Esophagus squamous epithelium (tissue), 5 donors: ENCODE results near the gene PGC. TPM values are rescaled to one million over a fixed set of nuclear protein-coding genes. Genes with fewer than 3 reads are reported as not detected.
"Not testable (repeated sequence)": the region's sequence is repeated elsewhere in the genome, so short reads cannot be mapped to it uniquely, and the experiment has no call there.

Source experiments
- DNase-seq: peaks from one replicate; lab custom pipeline; 2025; lab: John Stamatoyannopoulos, UW
- H3K27ac ChIP-seq, 4 donors: fragments of 200-600 bp; sonication (generic); one replicate each; pipeline ENCODE4 v1.5.1; 2016 to 2019; ENCODE audit warnings: mild to moderate bottlenecking in 1 of 4
- H3K27me3 ChIP-seq, 4 donors: fragments of 200-600 bp; sonication (generic); 1 replicate in 3 of 4; 2 replicates in 1 of 4; pipeline versions ENCODE4 v1.5.1 to v1.6.0; 2017 to 2021; ENCODE audit warnings: antibody characterized with exemption in 1 of 4
- H3K36me3 ChIP-seq, 3 donors: fragments of 200-600 bp; sonication (generic); one replicate each; pipeline ENCODE4 v1.5.1; 2016 to 2019
- H3K4me1 ChIP-seq, 3 donors: fragments of 200-600 bp; sonication (generic); one replicate each; pipeline ENCODE4 v1.5.1; 2017 to 2019
- H3K4me3 ChIP-seq, 4 donors: fragments of 200-600 bp; sonication (generic); 1 replicate in 3 of 4; 2 replicates in 1 of 4; pipeline ENCODE4 v1.5.1; 2016 to 2019; ENCODE audit warnings: mild to moderate bottlenecking in 2 of 4, moderate library complexity in 1 of 4
- H3K9me3 ChIP-seq, 3 donors: fragments of 200-600 bp; sonication (generic); one replicate each; pipeline ENCODE4 v1.5.1; 2016 to 2019
- POLR2A ChIP-seq, 4 donors: fragments of 450-650 bp; IDR thresholded peaks; one replicate each; pipeline ENCODE4 v1.6.1; 2017; ENCODE audit warnings: antibody characterized with exemption in 4 of 4, mild to moderate bottlenecking in 4 of 4, moderate library complexity in 3 of 4
- WGBS, 2 donors: methylation state at CpG; one replicate each; pipeline ENCODE4 v1.1.5; 2018; 5-methylcytosine and 5-hydroxymethylcytosine counted together
- intact Hi-C: fragments of 100-400 bp; cut with DNase I; formaldehyde crosslinking; loops from one replicate; pipeline ENCODE4 v1.15.0; 2022
- total RNA-seq, 4 donors: library from RNA; depleted of rRNA; stranded (reverse); fragments of >200 nt; gene quantifications; one replicate each; pipeline ENCODE4 v1.1.0, GENCODE V29; 2016
- TF ChIP-seq, protein P1 (sequence below), 6 experiments: fragments of 450-650 bp in 4 of 6; fragments of 200-600 bp in 2 of 6; sonication (generic) in 2 of 6; IDR thresholded peaks; one replicate each; pipeline ENCODE4 v1.5.1; 2016 to 2019; ENCODE audit warnings: antibody characterized with exemption in 6 of 6, mild to moderate bottlenecking in 4 of 6, moderate library complexity in 4 of 6
- donor health status: DM: yes; HTN: yes; CAD: no.

Gene PGC
- total RNA-seq, 4 donors from 2014 or later: 0.95 TPM; not detected in 3

DNA sequence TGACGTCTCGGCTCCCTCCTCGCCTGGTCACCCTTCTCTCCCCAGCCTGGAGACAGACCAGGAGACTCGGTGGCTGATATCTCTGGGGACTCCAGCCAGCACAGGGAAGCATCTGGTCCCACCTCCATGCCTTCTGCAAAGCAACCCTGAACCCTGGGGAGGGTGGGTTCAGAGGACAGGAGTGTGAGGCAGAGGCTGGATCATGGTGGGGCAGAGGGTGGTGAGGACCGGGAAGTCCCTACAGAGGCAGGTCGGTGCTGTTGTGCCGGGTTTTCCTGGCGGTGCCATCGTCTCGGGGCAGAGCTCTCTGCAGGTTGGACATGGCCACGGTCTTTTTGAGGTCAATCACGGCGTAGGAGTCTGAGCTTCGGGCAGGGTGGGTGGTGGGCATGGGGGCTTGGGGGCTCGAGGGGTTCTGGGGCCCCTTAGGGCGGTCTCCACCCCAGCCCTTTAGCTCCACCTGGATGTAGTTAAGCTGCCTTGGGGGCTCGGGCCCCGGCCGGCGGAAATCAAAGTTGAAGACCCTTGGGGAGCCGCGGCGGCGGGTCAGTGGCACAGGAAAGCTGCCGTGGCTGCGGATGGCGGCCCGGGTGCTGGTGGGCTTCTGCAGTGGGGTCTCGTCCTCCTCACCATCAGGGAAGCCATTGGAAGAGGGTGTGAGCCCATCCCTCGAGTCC, 23.3 kb upstream of the PGC start:
- Histone ChIP-seq H3K27ac (no peak overlapping the region), H3K4me1 (peaks cover 0 to 21% (median 12%) of the 10 kb centered on the region in 3 donors), H3K36me3 (peaks cover 4 to 55% (median 15%) of the 10 kb centered on the region in 3 donors), H3K27me3 (no peaks in the 10 kb centered on the region), H3K4me3 (no peak overlapping the region), H3K9me3 (no peaks in the 10 kb centered on the region)
- 88 to 95% methylated on average over 5 to 9 of the region's 30 CpGs for WGBS, 2 donors
- no peak for DNase-seq
- intact Hi-C loops: loop anchor here (10.0 kb wide), 1 partner anchor 166 kb away; no protein-coding TSS in a partner anchor
- TF ChIP-seq, protein P1, sequence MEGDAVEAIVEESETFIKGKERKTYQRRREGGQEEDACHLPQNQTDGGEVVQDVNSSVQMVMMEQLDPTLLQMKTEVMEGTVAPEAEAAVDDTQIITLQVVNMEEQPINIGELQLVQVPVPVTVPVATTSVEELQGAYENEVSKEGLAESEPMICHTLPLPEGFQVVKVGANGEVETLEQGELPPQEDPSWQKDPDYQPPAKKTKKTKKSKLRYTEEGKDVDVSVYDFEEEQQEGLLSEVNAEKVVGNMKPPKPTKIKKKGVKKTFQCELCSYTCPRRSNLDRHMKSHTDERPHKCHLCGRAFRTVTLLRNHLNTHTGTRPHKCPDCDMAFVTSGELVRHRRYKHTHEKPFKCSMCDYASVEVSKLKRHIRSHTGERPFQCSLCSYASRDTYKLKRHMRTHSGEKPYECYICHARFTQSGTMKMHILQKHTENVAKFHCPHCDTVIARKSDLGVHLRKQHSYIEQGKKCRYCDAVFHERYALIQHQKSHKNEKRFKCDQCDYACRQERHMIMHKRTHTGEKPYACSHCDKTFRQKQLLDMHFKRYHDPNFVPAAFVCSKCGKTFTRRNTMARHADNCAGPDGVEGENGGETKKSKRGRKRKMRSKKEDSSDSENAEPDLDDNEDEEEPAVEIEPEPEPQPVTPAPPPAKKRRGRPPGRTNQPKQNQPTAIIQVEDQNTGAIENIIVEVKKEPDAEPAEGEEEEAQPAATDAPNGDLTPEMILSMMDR (IDR thresholded peaks at IDR 0.05): no peak
- no peak for TF ChIP-seq POLR2A (IDR thresholded peaks at IDR 0.05)

DNA sequence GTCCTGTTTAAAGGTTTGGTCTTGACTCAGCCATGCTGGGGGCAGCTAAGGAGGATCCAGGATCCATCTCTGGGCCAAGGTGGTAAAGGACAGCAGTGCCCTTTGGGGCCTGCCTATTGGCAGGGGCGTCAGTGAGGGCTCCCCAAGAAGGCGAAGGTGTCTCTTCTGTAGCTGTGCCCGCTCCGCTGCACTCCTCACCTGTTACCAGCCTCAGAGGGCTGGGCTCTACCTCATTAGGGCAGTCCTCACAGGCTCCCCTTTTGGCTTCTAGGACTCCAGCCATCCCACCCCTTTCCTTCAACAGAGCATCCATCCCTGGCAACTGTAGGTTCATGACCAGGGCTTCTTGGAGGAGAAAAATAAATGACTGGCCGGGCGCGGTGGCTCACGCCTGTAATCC, 22.2 kb upstream of the PGC start:
- DNase-seq: no peak
- H3K4me1 ChIP-seq: peaks cover 0 to 21% (median 12%) of the 10 kb centered on the region in 3 donors
- intact Hi-C loops: no loop called here
- H3K27me3 ChIP-seq: no peaks in the 10 kb centered on the region
- 91 to 100% methylated on average over 4 to 8 of the region's 8 CpGs for WGBS, 2 donors
- H3K9me3 ChIP-seq: no peaks in the 10 kb centered on the region
- peaks cover 0 to 44% (median 11%) of the 10 kb centered on the region in 3 donors for H3K36me3 ChIP-seq
- H3K4me3 ChIP-seq: no peak overlapping the region
- TF ChIP-seq, protein P1 (IDR thresholded peaks at IDR 0.05): no peak
- TF ChIP-seq POLR2A (IDR thresholded peaks at IDR 0.05): no peak
- H3K27ac ChIP-seq: peak overlapping the region in 1 of 4 donors; percentile 77

DNA sequence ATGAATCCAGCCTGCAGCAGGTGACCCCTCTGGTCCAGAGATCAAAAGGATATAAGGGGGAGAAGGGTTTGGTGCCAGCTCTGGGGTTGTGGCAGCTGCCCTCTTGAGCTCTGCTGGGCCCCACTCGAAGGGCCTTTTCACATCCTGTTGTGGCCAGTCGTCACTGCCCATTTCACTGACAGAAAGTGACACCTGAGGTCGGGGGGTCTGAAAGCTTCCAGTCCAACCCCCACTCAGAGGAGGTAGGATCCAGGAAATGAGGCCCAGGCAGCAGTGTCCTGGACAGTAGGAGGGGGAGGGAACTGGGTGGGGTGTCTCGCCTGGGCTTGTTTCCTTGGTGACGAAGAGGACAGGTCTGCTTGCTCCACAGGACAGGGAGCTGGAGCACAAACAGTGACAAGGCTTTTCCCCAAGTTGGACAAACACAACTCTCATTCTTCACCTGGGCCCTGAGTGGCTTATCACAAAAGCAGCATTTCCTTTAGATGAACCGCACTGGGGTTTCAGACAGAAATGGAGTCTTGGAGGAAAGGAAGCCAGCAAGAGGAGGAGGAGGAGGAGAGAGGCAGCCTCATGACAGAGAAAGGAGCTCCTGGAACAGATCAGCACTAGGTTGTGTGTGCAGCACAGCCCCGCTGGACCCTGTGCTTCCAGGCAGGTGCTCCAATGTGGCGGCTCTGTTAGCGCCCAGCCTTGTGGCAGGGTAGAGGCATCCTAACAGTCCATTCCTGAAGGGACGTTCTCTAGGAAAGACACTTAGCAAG, 21.5 kb upstream of the PGC start:
- Histone ChIP-seq H3K27ac (peak overlapping the region in 1 of 4 donors; percentile 77), H3K27me3 (no peaks in the 10 kb centered on the region)
- TF ChIP-seq, protein P1 (IDR thresholded peaks at IDR 0.05): no peak
- no peak for TF ChIP-seq POLR2A (IDR thresholded peaks at IDR 0.05)

DNA sequence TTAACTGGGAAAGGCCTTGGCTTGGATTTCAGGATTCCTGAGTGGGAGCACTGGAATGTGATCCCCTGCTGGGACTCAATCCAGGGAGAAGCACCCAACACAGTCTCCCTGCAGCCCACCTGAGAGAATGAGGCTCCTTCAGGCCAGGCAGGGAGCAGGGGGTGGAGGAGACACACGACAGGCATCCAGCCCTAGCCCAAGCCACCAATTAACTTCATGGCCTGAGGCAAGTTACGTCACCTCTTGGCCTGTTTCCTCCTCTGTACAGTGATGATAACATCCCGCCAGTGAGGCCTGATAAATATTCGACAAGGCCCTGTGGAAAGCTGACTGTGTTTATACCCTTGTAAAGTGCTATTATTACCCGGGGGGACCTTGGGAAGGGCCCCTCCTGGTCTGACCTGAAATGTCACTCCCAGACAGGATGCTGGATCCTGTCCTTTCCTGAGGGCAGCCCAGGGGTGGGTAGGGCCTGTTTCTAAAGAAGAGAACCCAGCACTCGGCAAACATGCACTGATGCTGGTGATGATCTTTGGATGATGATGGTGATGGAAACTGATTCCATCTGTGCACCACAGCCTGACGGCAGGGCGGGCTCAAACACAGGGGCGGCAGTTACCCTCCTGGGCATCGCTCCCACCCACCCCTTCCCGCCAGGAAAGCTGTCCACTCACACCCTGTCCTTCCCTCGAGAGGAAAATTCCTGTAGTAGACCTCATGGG, 20.1 kb upstream of the PGC start:
- TF ChIP-seq, protein P1 (IDR thresholded peaks at IDR 0.05): no peak
- TF ChIP-seq POLR2A (IDR thresholded peaks at IDR 0.05): no peak
- Histone ChIP-seq H3K4me3 (no peak overlapping the region), H3K9me3 (no peaks in the 10 kb centered on the region), H3K27me3 (no peaks in the 10 kb centered on the region), H3K27ac (peak overlapping the region in 3 of 4 donors; percentile 40 to 77 (median 61)), H3K36me3 (peaks cover 0 to 23% (median 10%) of the 10 kb centered on the region in 3 donors), H3K4me1 (peaks cover 0 to 21% (median 12%) of the 10 kb centered on the region in 3 donors)
- intact Hi-C loops: no loop called here
- DNase-seq: no peak
- WGBS, 2 donors: 15 to 28% methylated on average over 5 to 6 of the region's 12 CpGs

More for the DNA sequence above, 21.5 kb upstream of the PGC start:
- intact Hi-C loops: no loop called here
- Histone ChIP-seq H3K4me3 (no peak overlapping the region), H3K36me3 (peaks cover 0 to 37% (median 10%) of the 10 kb centered on the region in 3 donors), H3K4me1 (peaks cover 0 to 21% (median 12%) of the 10 kb centered on the region in 3 donors), H3K9me3 (no peaks in the 10 kb centered on the region)
- WGBS, 2 donors: 63 to 81% methylated on average over 7 to 9 of the region's 10 CpGs
- no peak for DNase-seq

DNA sequence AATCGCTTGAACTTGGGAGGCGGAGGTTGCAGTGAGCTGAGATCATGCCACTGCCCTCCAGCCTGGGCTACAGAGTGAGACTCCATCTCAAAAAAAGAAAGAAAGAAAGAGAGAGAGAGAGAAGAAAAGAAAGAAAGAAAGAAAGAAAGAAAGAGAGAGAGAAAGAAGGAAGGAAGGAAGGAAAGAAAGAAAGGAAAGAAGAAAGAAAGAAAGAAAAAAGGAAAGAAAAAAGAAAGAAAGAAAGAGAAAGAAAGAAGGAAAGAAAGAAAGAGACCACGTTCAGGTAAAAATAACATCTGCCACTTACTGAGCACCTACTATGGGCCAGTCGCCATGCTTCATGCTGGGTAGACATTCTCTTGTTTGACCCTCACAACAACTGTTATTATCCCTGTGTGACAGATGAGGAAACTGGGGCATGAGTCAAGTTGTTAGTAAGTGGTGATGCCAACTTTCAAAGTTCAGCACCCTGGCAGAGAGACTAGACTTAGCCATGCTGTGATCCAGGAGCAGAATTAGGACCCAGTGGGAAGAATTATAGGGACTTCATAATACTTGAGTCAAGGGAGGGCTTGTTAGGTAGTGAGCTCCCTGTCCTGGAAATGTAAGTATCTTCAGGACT, 19.0 kb upstream of the PGC start:
- peaks cover 0 to 21% (median 12%) of the 10 kb centered on the region in 3 donors for H3K4me1 ChIP-seq
- H3K9me3 ChIP-seq, intact Hi-C loops, DNase-seq, H3K4me3 ChIP-seq, H3K27me3 ChIP-seq: not testable (repeated sequence)
- H3K36me3 ChIP-seq: peaks cover 0 to 11% (median 2%) of the 10 kb centered on the region in 3 donors
- WGBS, 2 donors: 67 to 83% methylated on average over 3 of the region's 4 CpGs
- H3K27ac ChIP-seq: peak overlapping the region in 1 of 4 donors; percentile 77
